GM23338 (cell line): ENCODE measurements around the gene TMEM225. TPM values are rescaled to one million over a fixed set of nuclear protein-coding genes. Genes with fewer than 3 reads are reported as not detected.
A peak's percentile ranks its signal among the peaks of the same experiment; 100 is the strongest.

Source experiments
- ATAC-seq: fragments of 200-7000 bp; cut with Tn5 transposase; 3 replicates; pipeline ENCODE4 v1.9.1; 2020
- DNase-seq: peaks from one replicate; pipeline ENCODE4 v3.0.0-alpha.2; 2015; ENCODE audit warnings: low spot score
- H2AFZ ChIP-seq: fragments of 200-600 bp; sonication (generic); 2 replicates; pipeline ENCODE4 v1.8.0; 2016; ENCODE audit warnings: antibody characterized with exemption, mild to moderate bottlenecking, moderate library complexity
- H3F3A ChIP-seq: fragments of 200-600 bp; sonication (generic); replicated peaks from 2 replicates; pipeline ENCODE4 v1.8.0; 2017; ENCODE audit warnings: antibody characterized with exemption, mixed run types, low read depth
- H3K27ac ChIP-seq: fragments of 200-600 bp; sonication (generic); 2 replicates; pipeline ENCODE4 v1.6.1; 2016; ENCODE audit warnings: low read depth
- H3K27me3 ChIP-seq: fragments of 200-600 bp; sonication (generic); 2 replicates; pipeline ENCODE4 v1.8.0; 2016; ENCODE audit warnings: mild to moderate bottlenecking, mixed run types, moderate library complexity; ENCODE audit not compliant: insufficient read depth
- H3K36me3 ChIP-seq: fragments of 200-600 bp; sonication (generic); 2 replicates; pipeline ENCODE4 v1.8.0; 2016; ENCODE audit warnings: mild to moderate bottlenecking; ENCODE audit not compliant: insufficient read depth
- H3K4me1 ChIP-seq: fragments of 200-600 bp; sonication (generic); 2 replicates; pipeline ENCODE4 v1.8.0; 2016; ENCODE audit warnings: mild to moderate bottlenecking, moderate library complexity; ENCODE audit not compliant: insufficient read depth
- H3K4me2 ChIP-seq: fragments of 200-600 bp; sonication (generic); 2 replicates; pipeline ENCODE4 v1.7.1; 2017; ENCODE audit warnings: mixed run types
- H3K4me3 ChIP-seq: fragments of 200-600 bp; sonication (generic); 2 replicates; pipeline ENCODE4 v1.6.1; 2016; ENCODE audit warnings: mixed run types
- H3K79me2 ChIP-seq: fragments of 200-600 bp; sonication (generic); replicated peaks from 2 replicates; pipeline ENCODE4 v1.8.0; 2017; ENCODE audit warnings: mild to moderate bottlenecking; ENCODE audit not compliant: insufficient read depth
- H3K9me2 ChIP-seq: fragments of 200-600 bp; sonication (generic); 2 replicates; pipeline ENCODE4 v1.8.0; 2017; ENCODE audit not compliant: insufficient read depth
- H4K20me1 ChIP-seq: fragments of 200-600 bp; sonication (generic); replicated peaks from 2 replicates; pipeline ENCODE4 v1.8.0; 2017; ENCODE audit warnings: mild to moderate bottlenecking; ENCODE audit not compliant: insufficient read depth
- H3K27ac Mint-ChIP-seq: 2 replicates; pipeline ENCODE4 v1.8.0; 2020; ENCODE audit warnings: inconsistent platforms, mild to moderate bottlenecking, moderate library complexity, mixed read lengths
- H3K27me3 Mint-ChIP-seq: 3 replicates; pipeline ENCODE4 v1.8.0; 2022; ENCODE audit warnings: low read depth, mild to moderate bottlenecking, moderate library complexity, mixed read lengths, inconsistent platforms; ENCODE audit not compliant: insufficient read depth, poor library complexity
- H3K36me3 Mint-ChIP-seq: 3 replicates; pipeline ENCODE4 v1.8.0; 2021; ENCODE audit warnings: low read depth, mild to moderate bottlenecking, inconsistent platforms, moderate library complexity, mixed read lengths
- H3K4me1 Mint-ChIP-seq: 3 replicates; pipeline ENCODE4 v1.8.0; 2020; ENCODE audit warnings: mild to moderate bottlenecking, inconsistent platforms, mixed read lengths
- H3K4me3 Mint-ChIP-seq: 3 replicates; pipeline ENCODE4 v1.8.0; 2021; ENCODE audit warnings: moderate library complexity, mild to moderate bottlenecking, inconsistent platforms, mixed read lengths
- H3K9me3 Mint-ChIP-seq: 3 replicates; pipeline ENCODE4 v1.8.0; 2020; ENCODE audit warnings: moderate library complexity, mild to moderate bottlenecking, inconsistent platforms, mixed read lengths
- CREB1 ChIP-seq: fragments of 250-450 bp; sonication (Bioruptor Pico); IDR thresholded peaks from 2 replicates; pipeline ENCODE4 v1.5.0; 2020; ENCODE audit warnings: low read depth, mild to moderate bottlenecking, moderate library complexity
- EZH2 ChIP-seq: fragments of 200-600 bp; sonication (generic); IDR thresholded peaks from one replicate; pipeline ENCODE4 v1.8.0; 2017; ENCODE audit warnings: antibody characterized with exemption, mild to moderate bottlenecking, low read depth; ENCODE audit not compliant: unreplicated experiment
- EZH2phosphoT487 ChIP-seq: fragments of 200-600 bp; sonication (generic); IDR thresholded peaks from one replicate; pipeline ENCODE4 v1.8.1; 2018; ENCODE audit warnings: antibody characterized with exemption; ENCODE audit not compliant: unreplicated experiment
- NANOG ChIP-seq: IDR thresholded peaks from 2 replicates; pipeline ENCODE4 v1.6.1; 2016; ENCODE audit warnings: antibody characterized with exemption, borderline replicate concordance
- POLR2AphosphoS5 ChIP-seq: IDR thresholded peaks from 2 replicates; pipeline ENCODE4 v1.6.1; 2016; ENCODE audit warnings: antibody characterized with exemption, low read depth
- STAT1 ChIP-seq: IDR thresholded peaks from one replicate; pipeline ENCODE4 v1.6.1; 2016; ENCODE audit warnings: antibody characterized with exemption; ENCODE audit not compliant: unreplicated experiment
- ZNF331 ChIP-seq: fragments of 250-450 bp; sonication (Bioruptor Pico); IDR thresholded peaks from 2 replicates; pipeline ENCODE4 v1.5.0; 2020; ENCODE audit warnings: low read depth, mild to moderate bottlenecking, moderate library complexity
- polyA plus RNA-seq: library from polyadenylated mRNA; unstranded; fragments of >200 nt; fragmentation: Nextera tagmentation; extraction: Ambion mirVana; gene quantifications from 2 replicates; pipeline ENCODE4 v1.2.1, GENCODE V29; 2016
- total RNA-seq: library from RNA; depleted of rRNA; stranded (reverse); fragments of >200 nt; shearing (Covaris generic); gene quantifications from 2 replicates; pipeline ENCODE4 v1.2.3, GENCODE V29; 2014
- TF ChIP-seq, protein P1 (sequence below): IDR thresholded peaks from one replicate; pipeline ENCODE4 v1.6.1; 2018; ENCODE audit warnings: antibody characterized with exemption; ENCODE audit not compliant: unreplicated experiment
- TF ChIP-seq, protein P2 (sequence below), 2 experiments: fragments of 200-600 bp in 1 of 2; sonication (generic) in 1 of 2; conservative IDR thresholded peaks; 2 replicates each; pipeline versions ENCODE4 v1.5.1 to v1.6.1; 2016 to 2017; ENCODE audit warnings: antibody characterized with exemption in 2 of 2, low read depth in 2 of 2, mild to moderate bottlenecking in 2 of 2, moderate library complexity in 1 of 2
- TF ChIP-seq, protein P3 (sequence below): IDR thresholded peaks from 2 replicates; pipeline ENCODE4 v1.6.1; 2016; ENCODE audit warnings: antibody characterized with exemption
- TF ChIP-seq, protein P4 (sequence below): fragments of 250-450 bp; sonication (Bioruptor Pico); IDR thresholded peaks from 2 replicates; pipeline ENCODE4 v1.5.0; 2020; ENCODE audit warnings: mild to moderate bottlenecking, moderate library complexity

The TMEM225 gene
- total and polyA plus RNA-seq, 2 experiments from 2014 or later, result not detected

DNA sequence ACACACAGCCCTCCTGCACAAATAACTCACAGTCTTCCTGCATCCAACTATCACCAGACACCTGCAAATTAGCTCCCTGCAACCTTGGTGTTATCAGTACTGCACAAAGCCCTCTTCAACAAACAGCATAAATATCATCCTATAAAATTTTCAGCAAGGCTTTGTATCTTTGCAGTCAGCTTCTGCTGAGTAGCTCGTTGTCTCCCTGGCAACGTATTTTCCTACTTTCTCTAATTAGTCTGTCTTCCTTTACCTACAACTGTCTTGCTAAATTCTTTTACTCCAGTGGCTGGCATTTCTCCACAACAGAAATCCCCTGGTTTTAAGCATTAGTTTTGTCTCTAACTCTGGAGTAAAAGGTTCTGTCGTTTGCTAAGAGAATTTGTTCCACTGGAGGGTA is 20.4 kb upstream of the TMEM225 start:
- H3K27ac ChIP-seq, result no peak overlapping the region
- peaks cover 5% of the 10 kb centered on the region; the same call in 1 of the 2 replicates for H3K9me2 ChIP-seq
- H3F3A ChIP-seq, result no peaks in the 10 kb centered on the region
- no peaks in the 10 kb centered on the region for H4K20me1 ChIP-seq
- no peaks in the 10 kb centered on the region for H3K9me3 Mint-ChIP-seq
- no peaks in the 10 kb centered on the region for H3K36me3 Mint-ChIP-seq
- no peaks in the 10 kb centered on the region for H3K27me3 ChIP-seq
- TF ChIP-seq EZH2phosphoT487, result no peak
- no peak for TF ChIP-seq ZNF331 (CRISPR knock-in tag)
- TF ChIP-seq, protein P1, sequence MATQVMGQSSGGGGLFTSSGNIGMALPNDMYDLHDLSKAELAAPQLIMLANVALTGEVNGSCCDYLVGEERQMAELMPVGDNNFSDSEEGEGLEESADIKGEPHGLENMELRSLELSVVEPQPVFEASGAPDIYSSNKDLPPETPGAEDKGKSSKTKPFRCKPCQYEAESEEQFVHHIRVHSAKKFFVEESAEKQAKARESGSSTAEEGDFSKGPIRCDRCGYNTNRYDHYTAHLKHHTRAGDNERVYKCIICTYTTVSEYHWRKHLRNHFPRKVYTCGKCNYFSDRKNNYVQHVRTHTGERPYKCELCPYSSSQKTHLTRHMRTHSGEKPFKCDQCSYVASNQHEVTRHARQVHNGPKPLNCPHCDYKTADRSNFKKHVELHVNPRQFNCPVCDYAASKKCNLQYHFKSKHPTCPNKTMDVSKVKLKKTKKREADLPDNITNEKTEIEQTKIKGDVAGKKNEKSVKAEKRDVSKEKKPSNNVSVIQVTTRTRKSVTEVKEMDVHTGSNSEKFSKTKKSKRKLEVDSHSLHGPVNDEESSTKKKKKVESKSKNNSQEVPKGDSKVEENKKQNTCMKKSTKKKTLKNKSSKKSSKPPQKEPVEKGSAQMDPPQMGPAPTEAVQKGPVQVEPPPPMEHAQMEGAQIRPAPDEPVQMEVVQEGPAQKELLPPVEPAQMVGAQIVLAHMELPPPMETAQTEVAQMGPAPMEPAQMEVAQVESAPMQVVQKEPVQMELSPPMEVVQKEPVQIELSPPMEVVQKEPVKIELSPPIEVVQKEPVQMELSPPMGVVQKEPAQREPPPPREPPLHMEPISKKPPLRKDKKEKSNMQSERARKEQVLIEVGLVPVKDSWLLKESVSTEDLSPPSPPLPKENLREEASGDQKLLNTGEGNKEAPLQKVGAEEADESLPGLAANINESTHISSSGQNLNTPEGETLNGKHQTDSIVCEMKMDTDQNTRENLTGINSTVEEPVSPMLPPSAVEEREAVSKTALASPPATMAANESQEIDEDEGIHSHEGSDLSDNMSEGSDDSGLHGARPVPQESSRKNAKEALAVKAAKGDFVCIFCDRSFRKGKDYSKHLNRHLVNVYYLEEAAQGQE, result no peak
- TF ChIP-seq, protein P2, sequence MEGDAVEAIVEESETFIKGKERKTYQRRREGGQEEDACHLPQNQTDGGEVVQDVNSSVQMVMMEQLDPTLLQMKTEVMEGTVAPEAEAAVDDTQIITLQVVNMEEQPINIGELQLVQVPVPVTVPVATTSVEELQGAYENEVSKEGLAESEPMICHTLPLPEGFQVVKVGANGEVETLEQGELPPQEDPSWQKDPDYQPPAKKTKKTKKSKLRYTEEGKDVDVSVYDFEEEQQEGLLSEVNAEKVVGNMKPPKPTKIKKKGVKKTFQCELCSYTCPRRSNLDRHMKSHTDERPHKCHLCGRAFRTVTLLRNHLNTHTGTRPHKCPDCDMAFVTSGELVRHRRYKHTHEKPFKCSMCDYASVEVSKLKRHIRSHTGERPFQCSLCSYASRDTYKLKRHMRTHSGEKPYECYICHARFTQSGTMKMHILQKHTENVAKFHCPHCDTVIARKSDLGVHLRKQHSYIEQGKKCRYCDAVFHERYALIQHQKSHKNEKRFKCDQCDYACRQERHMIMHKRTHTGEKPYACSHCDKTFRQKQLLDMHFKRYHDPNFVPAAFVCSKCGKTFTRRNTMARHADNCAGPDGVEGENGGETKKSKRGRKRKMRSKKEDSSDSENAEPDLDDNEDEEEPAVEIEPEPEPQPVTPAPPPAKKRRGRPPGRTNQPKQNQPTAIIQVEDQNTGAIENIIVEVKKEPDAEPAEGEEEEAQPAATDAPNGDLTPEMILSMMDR (conservative IDR thresholded peaks at IDR 0.05; ENCODE audit: low read depth in 2 of 2), result no peak
- TF ChIP-seq POLR2AphosphoS5, result no peak
- TF ChIP-seq STAT1, result no peak
- TF ChIP-seq EZH2, result no peak
- TF ChIP-seq NANOG, result no peak
- TF ChIP-seq, protein P3, sequence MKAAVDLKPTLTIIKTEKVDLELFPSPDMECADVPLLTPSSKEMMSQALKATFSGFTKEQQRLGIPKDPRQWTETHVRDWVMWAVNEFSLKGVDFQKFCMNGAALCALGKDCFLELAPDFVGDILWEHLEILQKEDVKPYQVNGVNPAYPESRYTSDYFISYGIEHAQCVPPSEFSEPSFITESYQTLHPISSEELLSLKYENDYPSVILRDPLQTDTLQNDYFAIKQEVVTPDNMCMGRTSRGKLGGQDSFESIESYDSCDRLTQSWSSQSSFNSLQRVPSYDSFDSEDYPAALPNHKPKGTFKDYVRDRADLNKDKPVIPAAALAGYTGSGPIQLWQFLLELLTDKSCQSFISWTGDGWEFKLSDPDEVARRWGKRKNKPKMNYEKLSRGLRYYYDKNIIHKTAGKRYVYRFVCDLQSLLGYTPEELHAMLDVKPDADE, result no peak
- TF ChIP-seq, protein P4, sequence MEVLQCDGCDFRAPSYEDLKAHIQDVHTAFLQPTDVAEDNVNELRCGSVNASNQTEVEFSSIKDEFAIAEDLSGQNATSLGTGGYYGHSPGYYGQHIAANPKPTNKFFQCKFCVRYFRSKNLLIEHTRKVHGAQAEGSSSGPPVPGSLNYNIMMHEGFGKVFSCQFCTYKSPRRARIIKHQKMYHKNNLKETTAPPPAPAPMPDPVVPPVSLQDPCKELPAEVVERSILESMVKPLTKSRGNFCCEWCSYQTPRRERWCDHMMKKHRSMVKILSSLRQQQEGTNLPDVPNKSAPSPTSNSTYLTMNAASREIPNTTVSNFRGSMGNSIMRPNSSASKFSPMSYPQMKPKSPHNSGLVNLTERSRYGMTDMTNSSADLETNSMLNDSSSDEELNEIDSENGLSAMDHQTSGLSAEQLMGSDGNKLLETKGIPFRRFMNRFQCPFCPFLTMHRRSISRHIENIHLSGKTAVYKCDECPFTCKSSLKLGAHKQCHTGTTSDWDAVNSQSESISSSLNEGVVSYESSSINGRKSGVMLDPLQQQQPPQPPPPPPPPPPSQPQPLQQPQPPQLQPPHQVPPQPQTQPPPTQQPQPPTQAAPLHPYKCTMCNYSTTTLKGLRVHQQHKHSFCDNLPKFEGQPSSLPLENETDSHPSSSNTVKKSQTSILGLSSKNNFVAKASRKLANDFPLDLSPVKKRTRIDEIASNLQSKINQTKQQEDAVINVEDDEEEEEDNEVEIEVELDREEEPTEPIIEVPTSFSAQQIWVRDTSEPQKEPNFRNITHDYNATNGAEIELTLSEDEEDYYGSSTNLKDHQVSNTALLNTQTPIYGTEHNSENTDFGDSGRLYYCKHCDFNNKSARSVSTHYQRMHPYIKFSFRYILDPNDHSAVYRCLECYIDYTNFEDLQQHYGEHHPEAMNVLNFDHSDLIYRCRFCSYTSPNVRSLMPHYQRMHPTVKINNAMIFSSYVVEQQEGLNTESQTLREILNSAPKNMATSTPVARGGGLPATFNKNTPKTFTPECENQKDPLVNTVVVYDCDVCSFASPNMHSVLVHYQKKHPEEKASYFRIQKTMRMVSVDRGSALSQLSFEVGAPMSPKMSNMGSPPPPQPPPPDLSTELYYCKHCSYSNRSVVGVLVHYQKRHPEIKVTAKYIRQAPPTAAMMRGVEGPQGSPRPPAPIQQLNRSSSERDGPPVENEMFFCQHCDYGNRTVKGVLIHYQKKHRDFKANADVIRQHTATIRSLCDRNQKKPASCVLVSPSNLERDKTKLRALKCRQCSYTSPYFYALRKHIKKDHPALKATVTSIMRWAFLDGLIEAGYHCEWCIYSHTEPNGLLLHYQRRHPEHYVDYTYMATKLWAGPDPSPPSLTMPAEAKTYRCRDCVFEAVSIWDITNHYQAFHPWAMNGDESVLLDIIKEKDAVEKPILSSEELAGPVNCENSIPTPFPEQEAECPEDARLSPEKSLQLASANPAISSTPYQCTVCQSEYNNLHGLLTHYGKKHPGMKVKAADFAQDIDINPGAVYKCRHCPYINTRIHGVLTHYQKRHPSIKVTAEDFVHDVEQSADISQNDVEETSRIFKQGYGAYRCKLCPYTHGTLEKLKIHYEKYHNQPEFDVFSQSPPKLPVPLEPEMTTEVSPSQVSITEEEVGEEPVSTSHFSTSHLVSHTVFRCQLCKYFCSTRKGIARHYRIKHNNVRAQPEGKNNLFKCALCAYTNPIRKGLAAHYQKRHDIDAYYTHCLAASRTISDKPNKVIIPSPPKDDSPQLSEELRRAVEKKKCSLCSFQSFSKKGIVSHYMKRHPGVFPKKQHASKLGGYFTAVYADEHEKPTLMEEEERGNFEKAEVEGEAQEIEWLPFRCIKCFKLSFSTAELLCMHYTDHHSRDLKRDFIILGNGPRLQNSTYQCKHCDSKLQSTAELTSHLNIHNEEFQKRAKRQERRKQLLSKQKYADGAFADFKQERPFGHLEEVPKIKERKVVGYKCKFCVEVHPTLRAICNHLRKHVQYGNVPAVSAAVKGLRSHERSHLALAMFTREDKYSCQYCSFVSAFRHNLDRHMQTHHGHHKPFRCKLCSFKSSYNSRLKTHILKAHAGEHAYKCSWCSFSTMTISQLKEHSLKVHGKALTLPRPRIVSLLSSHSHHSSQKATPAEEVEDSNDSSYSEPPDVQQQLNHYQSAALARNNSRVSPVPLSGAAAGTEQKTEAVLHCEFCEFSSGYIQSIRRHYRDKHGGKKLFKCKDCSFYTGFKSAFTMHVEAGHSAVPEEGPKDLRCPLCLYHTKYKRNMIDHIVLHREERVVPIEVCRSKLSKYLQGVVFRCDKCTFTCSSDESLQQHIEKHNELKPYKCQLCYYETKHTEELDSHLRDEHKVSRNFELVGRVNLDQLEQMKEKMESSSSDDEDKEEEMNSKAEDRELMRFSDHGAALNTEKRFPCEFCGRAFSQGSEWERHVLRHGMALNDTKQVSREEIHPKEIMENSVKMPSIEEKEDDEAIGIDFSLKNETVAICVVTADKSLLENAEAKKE (CRISPR knock-in tag), result no peak
- no peak for TF ChIP-seq CREB1 (CRISPR knock-in tag)
- no peak overlapping the region for H3K4me2 ChIP-seq
- no peaks in the 10 kb centered on the region for H3K79me2 ChIP-seq
- peaks cover 10% of the 10 kb centered on the region for H3K4me1 ChIP-seq
- H2AFZ ChIP-seq, result peak overlapping the region; percentile 81
- no peak overlapping the region for H3K4me3 Mint-ChIP-seq
- DNase-seq, result no peak
- peaks cover 2% of the 10 kb centered on the region for H3K27me3 Mint-ChIP-seq
- no peaks in the 10 kb centered on the region for H3K36me3 ChIP-seq
- ATAC-seq, result no peak
- peaks cover 21% of the 10 kb centered on the region for H3K4me1 Mint-ChIP-seq
- no peak overlapping the region for H3K4me3 ChIP-seq
- H3K27ac Mint-ChIP-seq, result no peak overlapping the region
